Measurements from ENCODE around the gene TCOF1.
A peak's percentile ranks its signal among the peaks of the same experiment; 100 is the strongest.

Gene TCOF1

DNA sequence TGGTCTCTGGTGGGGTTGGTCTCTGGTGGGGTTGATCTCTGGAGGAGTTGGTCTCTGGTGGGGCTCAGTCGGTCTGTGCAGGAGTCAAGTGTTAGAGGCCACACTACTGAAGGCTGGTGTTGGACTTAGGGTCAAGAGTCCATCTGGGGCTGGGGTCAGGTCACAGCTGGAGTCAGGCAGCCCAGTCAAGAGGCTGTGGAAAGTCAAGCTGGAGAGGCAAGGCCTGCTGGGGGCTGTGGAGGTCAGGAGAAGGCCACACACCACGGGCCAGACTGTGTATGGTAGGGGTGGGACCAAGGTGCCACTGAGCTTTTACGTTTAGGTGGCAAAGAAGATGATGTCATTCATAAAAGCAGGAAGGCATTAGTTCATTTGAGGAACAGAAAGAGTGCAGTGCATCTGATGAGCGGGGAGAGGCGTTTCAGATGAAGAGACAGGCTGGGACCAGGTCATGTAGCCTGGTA lies 71.9 kb downstream of the TCOF1 start:
- TF ChIP-seq, protein P1, sequence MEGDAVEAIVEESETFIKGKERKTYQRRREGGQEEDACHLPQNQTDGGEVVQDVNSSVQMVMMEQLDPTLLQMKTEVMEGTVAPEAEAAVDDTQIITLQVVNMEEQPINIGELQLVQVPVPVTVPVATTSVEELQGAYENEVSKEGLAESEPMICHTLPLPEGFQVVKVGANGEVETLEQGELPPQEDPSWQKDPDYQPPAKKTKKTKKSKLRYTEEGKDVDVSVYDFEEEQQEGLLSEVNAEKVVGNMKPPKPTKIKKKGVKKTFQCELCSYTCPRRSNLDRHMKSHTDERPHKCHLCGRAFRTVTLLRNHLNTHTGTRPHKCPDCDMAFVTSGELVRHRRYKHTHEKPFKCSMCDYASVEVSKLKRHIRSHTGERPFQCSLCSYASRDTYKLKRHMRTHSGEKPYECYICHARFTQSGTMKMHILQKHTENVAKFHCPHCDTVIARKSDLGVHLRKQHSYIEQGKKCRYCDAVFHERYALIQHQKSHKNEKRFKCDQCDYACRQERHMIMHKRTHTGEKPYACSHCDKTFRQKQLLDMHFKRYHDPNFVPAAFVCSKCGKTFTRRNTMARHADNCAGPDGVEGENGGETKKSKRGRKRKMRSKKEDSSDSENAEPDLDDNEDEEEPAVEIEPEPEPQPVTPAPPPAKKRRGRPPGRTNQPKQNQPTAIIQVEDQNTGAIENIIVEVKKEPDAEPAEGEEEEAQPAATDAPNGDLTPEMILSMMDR (conservative IDR thresholded peaks at IDR 0.05), result no peak
- no peak for TF ChIP-seq ZFX (IDR thresholded peaks at IDR 0.05)
- no peak overlapping the region for H3K27ac ChIP-seq

DNA sequence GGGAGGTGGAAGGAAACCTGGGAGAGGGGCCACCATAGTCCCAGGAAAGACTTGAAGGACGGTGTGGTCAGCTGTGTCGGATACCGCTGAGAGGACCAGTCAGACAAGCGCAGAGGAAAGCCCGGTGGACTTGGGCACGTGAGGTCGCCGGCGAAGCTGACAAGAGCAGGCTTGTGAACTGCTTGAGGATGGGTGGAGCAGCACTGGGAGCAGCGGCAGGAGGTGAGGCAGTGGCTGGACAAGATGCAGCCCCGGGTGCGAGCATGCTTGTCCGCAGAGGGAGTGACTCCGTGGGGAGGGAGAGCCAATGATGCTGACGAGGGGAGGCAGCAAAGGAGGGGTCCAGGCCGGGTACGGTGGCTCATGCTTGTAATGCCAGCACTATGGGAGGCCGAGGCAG lies 73.6 kb downstream of the TCOF1 start:
- H3K27ac ChIP-seq, result no peak overlapping the region
- no peak for TF ChIP-seq ZFX (IDR thresholded peaks at IDR 0.05)
- TF ChIP-seq, protein P1 (conservative IDR thresholded peaks at IDR 0.05), result no peak

DNA sequence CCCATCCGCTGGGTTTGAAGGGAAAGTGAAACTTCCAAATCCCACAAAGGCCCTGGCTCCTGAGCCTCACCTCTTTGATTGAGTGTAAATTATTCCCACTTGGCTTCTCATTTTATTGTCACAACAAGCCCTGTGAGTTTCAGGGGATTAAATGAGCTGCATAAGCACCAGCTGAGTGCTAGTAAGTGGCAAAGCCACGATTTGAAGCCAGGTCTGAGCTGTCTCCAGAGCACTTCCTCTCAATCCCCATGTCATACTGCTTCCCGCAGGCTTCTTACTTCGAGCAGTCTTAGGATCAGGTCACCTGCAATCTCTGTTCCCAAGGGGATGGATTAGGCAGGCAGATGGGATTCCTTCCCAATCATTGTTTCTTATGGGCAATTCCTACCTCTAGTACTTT lies 74.1 kb downstream of the TCOF1 start:
- TF ChIP-seq, protein P1 (conservative IDR thresholded peaks at IDR 0.05), result no peak
- no peak for TF ChIP-seq ZFX (IDR thresholded peaks at IDR 0.05)
- no peak overlapping the region for H3K27ac ChIP-seq

- H3K27ac ChIP-seq, result no peak overlapping the region
- TF ChIP-seq ZFX (IDR thresholded peaks at IDR 0.05), result no peak
- TF ChIP-seq, protein P1 (conservative IDR thresholded peaks at IDR 0.05), result no peak
Observed at GRCh38 chr5:150434464-150434863, 77.0 kb downstream of the TCOF1 start.

DNA sequence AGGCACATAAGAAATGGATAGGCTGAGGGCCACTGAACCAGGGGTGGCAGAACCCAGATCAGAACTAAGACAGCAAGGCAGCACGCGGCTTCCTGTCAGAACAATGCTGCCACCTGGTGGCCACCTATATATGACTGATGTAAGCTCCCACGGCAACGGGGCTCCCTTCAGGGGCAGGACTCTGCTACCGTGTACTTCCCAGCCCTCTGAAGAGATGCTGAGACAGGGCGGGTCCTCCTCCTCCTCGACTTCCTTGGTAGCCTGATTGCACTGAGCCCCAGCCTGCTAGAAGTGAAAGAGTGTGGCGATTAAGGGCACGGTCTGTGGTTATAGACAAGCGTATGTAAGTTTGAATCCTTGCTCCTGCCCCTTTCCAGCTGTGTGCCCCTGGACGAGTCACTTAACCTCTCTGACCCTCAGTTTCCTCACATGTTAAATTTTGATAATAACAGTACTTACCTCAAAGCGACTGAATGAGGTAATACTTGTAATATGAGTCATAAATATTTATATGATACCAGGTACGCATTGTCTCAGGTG lies 78.7 kb downstream of the TCOF1 start:
- TF ChIP-seq, protein P1 (conservative IDR thresholded peaks at IDR 0.05), result peak; percentile 94
- TF ChIP-seq ZFX (IDR thresholded peaks at IDR 0.05), result no peak
- no peak overlapping the region for H3K27ac ChIP-seq

DNA sequence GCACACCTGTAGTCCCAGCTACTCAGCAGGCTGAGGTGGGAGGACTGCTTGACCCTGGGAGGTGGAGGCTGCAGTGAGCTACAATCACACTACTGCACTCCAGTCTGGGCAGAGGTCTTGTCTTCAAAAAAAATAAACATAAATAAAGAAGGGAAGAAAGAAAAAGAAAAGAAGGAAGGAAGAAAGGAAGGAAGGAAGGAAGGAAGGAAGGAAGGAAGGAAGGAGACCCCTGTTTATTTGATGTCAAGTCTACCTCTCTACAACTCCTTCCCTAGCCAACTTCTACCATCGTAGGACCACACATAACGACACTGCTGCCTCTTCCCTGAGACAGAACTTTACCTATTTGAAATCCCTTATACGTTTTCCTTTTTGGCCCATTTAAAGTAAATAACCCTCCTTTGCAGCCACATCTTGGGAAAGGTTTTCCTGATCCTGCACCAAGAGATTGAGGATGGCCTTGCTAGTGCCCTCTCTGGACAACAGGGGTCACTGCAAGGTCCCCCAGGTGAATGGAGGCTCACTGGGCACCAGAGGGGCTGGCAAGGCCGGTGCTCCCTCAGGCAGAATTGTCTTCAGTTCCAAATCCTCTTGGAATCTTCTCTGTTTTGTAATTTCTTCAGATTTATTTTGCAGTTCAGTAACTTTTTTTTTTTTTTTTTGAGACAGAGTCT lies 81.5 kb downstream of the TCOF1 start:
- no peak for TF ChIP-seq ZFX (IDR thresholded peaks at IDR 0.05)
- TF ChIP-seq, protein P1 (conservative IDR thresholded peaks at IDR 0.05), result peak; percentile 81
- H3K27ac ChIP-seq, result no peak overlapping the region

- peak overlapping the region; percentile 29; the same call in 1 of the 2 replicates for H3K27ac ChIP-seq
Observed at GRCh38 chr5:150440948-150441812, 83.7 kb downstream of the TCOF1 start.

More at GRCh38 chr5:150440948-150441812, 83.7 kb downstream of the TCOF1 start:
- TF ChIP-seq ZFX (IDR thresholded peaks at IDR 0.05), result no peak
- TF ChIP-seq, protein P1 (conservative IDR thresholded peaks at IDR 0.05), result no peak

All from C4-2B (cell line).